ENCODE results near the gene RASGEF1B. TPM values are rescaled to one million over a fixed set of nuclear protein-coding genes. Genes with fewer than 3 reads are reported as not detected.

The RASGEF1B gene
- polyA plus RNA-seq, 1 experiment = not detected

- Histone ChIP-seq H3K4me3 (ENCODE audit: low read depth, low read length) (no peak overlapping the region), H3K27me3 (ENCODE audit: control insufficient read depth, insufficient read depth, low read length) (no peaks in the 10 kb centered on the region; the same call in 1 of the 2 replicates), H3K36me3 (ENCODE audit: control insufficient read depth, insufficient read depth, low read length) (no peaks in the 10 kb centered on the region)
- no peak for DNase-seq (ENCODE audit: low read depth)
- CTCF ChIA-PET = no interaction called here
- TF ChIP-seq CTCF (IDR thresholded peaks at IDR 0.05; ENCODE audit: insufficient read depth, low read depth, low read length) = no peak
- POLR2A ChIA-PET = no interaction called here
These were observed 47.4 kb downstream of the RASGEF1B start for GRCh38 chr4:81424336-81424735.

GRCh38 chr4:81422595-81422994, 49.1 kb downstream of the RASGEF1B start:
- no peak for TF ChIP-seq CTCF (IDR thresholded peaks at IDR 0.05; ENCODE audit: insufficient read depth, low read depth, low read length)
- Histone ChIP-seq H3K36me3 (ENCODE audit: control insufficient read depth, insufficient read depth, low read length) (no peaks in the 10 kb centered on the region), H3K27me3 (ENCODE audit: control insufficient read depth, insufficient read depth, low read length) (no peaks in the 10 kb centered on the region; the same call in 1 of the 2 replicates), H3K4me3 (ENCODE audit: low read depth, low read length) (no peak overlapping the region)
- CTCF ChIA-PET = no interaction called here
- no peak for DNase-seq (ENCODE audit: low read depth)
- POLR2A ChIA-PET = no interaction called here

GRCh38 chr4:81421346-81422218, 50.1 kb downstream of the RASGEF1B start:
- no peak for DNase-seq (ENCODE audit: low read depth)
- Histone ChIP-seq H3K36me3 (ENCODE audit: control insufficient read depth, insufficient read depth, low read length) (no peaks in the 10 kb centered on the region), H3K27me3 (ENCODE audit: control insufficient read depth, insufficient read depth, low read length) (no peaks in the 10 kb centered on the region; the same call in 1 of the 2 replicates), H3K4me3 (ENCODE audit: low read depth, low read length) (no peak overlapping the region)
- CTCF ChIA-PET = interaction anchor here (1.1 kb wide), 1 partner anchor 9 kb away, joined by 4 read pairs; no protein-coding TSS in a partner anchor
- POLR2A ChIA-PET = no interaction called here
- no peak for TF ChIP-seq CTCF (IDR thresholded peaks at IDR 0.05; ENCODE audit: insufficient read depth, low read depth, low read length)

GRCh38 chr4:81418572-81418971, 53.1 kb downstream of the RASGEF1B start:
- no peak overlapping the region for H3K4me3 ChIP-seq (ENCODE audit: low read depth, low read length)
- ChIA-PET POLR2A (no interaction called here), CTCF (interaction anchor here (1.3 kb wide), 1 partner anchor 12 kb away, joined by 4 read pairs; no protein-coding TSS in a partner anchor)
- TF ChIP-seq CTCF (IDR thresholded peaks at IDR 0.05; ENCODE audit: insufficient read depth, low read depth, low read length) = no peak
- H3K27me3 ChIP-seq (ENCODE audit: control insufficient read depth, insufficient read depth, low read length) = no peaks in the 10 kb centered on the region
- no peaks in the 10 kb centered on the region for H3K36me3 ChIP-seq (ENCODE audit: control insufficient read depth, insufficient read depth, low read length)
- no peak for DNase-seq (ENCODE audit: low read depth)

GRCh38 chr4:81412946-81413495, 58.7 kb downstream of the RASGEF1B start:
- no peak overlapping the region for H3K4me3 ChIP-seq (ENCODE audit: low read depth, low read length)
- ChIA-PET CTCF (no interaction called here), POLR2A (no interaction called here)
- DNase-seq (ENCODE audit: low read depth) = no peak
- TF ChIP-seq CTCF (IDR thresholded peaks at IDR 0.05; ENCODE audit: insufficient read depth, low read depth, low read length) = no peak
- no peaks in the 10 kb centered on the region; the same call in 1 of the 2 replicates for H3K27me3 ChIP-seq (ENCODE audit: control insufficient read depth, insufficient read depth, low read length)
- H3K36me3 ChIP-seq (ENCODE audit: control insufficient read depth, insufficient read depth, low read length) = no peaks in the 10 kb centered on the region

All from BJ (cell line).